Fibroblast of the aortic adventitia (primary cell): ENCODE measurements around the gene ARHGAP15. TPM values are rescaled to one million over a fixed set of nuclear protein-coding genes. Genes with fewer than 3 reads are reported as not detected.

ENCODE experiments used
- DNase-seq: peaks from one replicate; pipeline ENCODE4 v3.0.0-alpha.2; 2010; ENCODE audit warnings: low read depth
- H3K4me3 ChIP-seq: 2 replicates; pipeline ENCODE4 v1.5.1; 2011; ENCODE audit warnings: low read depth, mild to moderate bottlenecking, control low read depth, low read length, moderate library complexity
- total RNA-seq: library from RNA; depleted of rRNA; stranded (reverse); fragments of >200 nt; gene quantifications from 2 replicates; pipeline ENCODE4 v1.2.3, GENCODE V29; 2012; ENCODE audit warnings: low replicate concordance
- TF ChIP-seq, protein P1 (sequence below): IDR thresholded peaks from 2 replicates; pipeline ENCODE4 v1.5.1; 2011; ENCODE audit warnings: mild to moderate bottlenecking, low read length, control low read depth, inconsistent platforms; ENCODE audit not compliant: insufficient read depth

Gene ARHGAP15
- total RNA-seq, 1 donor, result not detected

DNA sequence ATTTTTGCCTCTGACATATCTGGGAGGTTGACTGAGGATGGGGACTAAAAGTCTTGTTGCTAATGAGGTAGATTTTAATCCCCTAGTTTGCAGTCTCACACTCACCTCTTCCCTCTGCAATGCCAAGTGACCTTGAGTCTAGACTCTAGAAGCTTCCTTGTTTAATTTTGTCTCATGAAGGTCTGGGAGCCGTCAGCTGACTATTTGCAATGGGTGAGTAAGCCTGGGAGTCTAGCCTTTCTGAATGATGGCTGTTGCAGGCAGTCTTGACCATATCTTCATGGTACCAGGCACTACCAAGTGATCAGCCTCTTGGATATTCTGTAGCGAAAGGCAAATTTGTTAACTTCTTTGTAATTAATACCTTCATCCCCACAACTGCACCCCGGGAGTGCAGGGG is 61.2 kb downstream of the ARHGAP15 start:
- H3K4me3 ChIP-seq, result no peak overlapping the region
- TF ChIP-seq, protein P1, sequence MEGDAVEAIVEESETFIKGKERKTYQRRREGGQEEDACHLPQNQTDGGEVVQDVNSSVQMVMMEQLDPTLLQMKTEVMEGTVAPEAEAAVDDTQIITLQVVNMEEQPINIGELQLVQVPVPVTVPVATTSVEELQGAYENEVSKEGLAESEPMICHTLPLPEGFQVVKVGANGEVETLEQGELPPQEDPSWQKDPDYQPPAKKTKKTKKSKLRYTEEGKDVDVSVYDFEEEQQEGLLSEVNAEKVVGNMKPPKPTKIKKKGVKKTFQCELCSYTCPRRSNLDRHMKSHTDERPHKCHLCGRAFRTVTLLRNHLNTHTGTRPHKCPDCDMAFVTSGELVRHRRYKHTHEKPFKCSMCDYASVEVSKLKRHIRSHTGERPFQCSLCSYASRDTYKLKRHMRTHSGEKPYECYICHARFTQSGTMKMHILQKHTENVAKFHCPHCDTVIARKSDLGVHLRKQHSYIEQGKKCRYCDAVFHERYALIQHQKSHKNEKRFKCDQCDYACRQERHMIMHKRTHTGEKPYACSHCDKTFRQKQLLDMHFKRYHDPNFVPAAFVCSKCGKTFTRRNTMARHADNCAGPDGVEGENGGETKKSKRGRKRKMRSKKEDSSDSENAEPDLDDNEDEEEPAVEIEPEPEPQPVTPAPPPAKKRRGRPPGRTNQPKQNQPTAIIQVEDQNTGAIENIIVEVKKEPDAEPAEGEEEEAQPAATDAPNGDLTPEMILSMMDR, result no peak
- no peak for DNase-seq

DNA sequence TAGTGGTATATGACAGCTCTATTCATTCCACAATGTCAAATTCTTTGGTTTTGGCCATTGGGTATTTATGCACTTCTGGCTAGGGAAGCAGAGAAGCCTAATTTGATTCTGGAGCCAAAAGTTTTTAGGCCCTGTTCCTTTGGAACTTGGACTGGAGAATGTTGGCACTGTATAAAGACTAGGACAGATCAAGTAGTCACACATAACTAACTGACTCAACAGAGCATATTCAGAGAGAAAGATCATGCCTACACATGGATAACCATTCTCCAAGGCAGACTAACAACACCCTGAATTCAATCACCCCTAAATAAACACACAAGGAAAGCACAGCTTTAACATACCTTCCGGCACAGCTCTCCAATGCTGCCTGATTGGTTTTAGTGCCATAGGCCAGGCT is 62.9 kb downstream of the ARHGAP15 start:
- H3K4me3 ChIP-seq, result no peak overlapping the region
- DNase-seq, result no peak
- TF ChIP-seq, protein P1, result no peak

DNA sequence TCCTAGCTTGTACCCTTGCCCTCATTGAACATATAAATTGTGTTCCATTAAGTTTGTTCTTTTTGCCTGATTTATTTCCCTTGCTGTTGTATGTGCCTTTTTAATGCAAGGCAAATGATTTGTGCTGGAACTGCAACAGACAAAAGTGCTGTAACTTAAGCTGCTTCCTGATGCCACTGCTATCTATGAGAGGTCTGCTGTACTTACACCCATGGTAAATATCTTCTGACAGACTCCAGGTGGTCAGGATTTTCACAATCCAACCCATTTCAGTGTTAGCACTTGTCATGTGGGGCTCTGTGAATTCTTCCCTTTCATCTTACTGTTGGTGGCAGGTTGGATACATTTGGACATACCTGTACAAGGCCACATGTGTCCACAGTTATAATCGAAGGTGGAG is 63.5 kb downstream of the ARHGAP15 start:
- H3K4me3 ChIP-seq, result no peak overlapping the region
- TF ChIP-seq, protein P1, result no peak
- no peak for DNase-seq

DNA sequence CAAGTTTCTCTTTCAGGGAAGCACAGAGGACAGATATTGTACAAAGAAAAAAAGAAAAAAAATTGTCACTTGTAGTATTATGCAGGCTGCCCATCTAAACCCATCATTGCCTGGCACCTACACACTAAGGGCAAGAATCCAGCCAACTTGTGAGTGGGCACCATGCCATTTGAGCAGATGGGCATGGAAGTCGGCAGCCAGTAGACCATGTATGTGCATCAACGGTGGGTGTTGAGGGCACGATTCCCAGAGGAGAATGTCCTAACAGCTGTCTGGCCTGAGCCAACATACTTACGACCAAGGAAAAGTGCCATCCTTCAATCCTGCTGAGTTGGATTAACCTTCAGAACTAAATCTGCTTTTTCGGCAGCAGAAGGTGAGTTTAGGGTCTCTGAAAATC is 63.9 kb downstream of the ARHGAP15 start:
- no peak for DNase-seq
- no peak overlapping the region for H3K4me3 ChIP-seq
- TF ChIP-seq, protein P1, result no peak

DNA sequence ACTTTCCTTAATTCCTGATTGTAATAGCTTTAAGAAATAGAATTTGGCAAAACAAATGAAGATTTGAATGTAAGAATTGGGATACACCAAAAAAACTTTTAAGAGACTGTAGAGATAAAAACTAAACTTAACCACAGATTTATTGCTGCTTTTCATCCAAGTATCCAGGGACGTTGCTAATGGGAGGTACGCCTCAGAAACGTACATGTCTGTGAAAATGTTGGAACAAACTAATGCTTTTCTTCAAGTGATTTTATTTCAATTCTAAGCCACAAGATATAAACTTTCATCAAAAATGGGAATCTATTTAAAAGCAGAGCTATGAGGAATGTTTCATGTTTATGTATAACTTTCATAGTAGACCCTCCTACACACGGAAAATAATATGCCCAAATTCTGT is 66.3 kb downstream of the ARHGAP15 start:
- DNase-seq, result no peak
- TF ChIP-seq, protein P1, result no peak
- H3K4me3 ChIP-seq, result no peak overlapping the region

DNA sequence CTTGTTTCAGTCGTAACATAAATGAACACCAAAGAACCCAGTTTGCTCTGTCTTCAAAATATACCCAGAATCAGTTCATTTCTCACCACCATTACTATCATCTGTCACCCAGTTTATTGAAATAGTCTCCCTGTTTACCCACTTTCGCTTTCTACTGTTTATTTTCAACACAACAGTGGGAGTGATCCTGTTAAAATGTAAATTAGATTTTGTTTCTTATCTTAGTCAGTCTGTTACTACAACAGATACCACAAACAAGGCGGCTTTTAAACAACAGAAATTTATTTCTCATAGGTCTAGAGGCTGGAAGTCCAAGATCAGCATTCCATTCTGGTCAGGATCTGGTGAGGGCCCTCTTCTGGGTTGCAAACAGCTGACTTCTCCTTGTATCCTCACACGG is 74.8 kb downstream of the ARHGAP15 start:
- TF ChIP-seq, protein P1, result no peak
- no peak overlapping the region for H3K4me3 ChIP-seq
- no peak for DNase-seq

DNA sequence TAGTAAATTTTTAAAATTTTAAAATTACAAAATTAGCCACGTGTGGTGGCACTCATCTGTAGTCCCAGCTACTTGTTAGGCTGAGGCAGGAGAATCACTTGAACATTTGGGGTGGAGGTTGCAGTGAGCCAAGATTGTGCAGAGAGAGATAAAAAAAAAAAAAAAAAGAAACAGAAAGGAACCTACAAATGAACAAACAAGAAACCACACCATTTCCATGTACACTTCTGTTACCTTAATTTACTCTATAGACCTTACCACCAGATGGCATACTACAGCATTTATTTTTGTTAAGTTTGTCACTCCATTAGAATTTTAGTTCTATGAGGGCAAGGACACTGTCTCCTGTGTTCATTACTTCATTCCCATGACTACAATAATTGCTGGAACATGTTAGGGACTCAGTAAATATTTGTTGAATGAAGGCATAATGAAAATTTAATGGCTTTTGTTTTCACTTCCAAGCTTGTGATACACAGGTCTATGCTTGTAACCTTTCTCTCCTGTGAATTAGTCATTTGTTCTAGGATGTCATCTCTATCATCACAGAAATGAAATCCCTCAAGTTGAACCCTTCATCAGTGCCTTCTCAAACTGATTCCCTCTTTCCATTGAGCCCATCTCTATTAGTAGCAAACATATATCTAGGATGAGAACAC is 76.0 kb downstream of the ARHGAP15 start:
- peak; percentile 20 for DNase-seq
- TF ChIP-seq, protein P1, result peak; percentile 29
- H3K4me3 ChIP-seq, result no peak overlapping the region
